OCI-LY3 (cell line): Measurements from ENCODE around the gene H2AZ1.

Experiments
- H2AFZ ChIP-seq: fragments of 200-600, 300-600 bp; shearing (Covaris generic); 2 replicates; pipeline ENCODE4 v1.6.0; 2014; ENCODE audit warnings: antibody characterized with exemption, low read depth, low read length
- H3K27ac ChIP-seq: fragments of 200-600, 300-600 bp; sonication (generic); 2 replicates; pipeline ENCODE4 v1.5.1; 2014; ENCODE audit warnings: mild to moderate bottlenecking, low read length, moderate library complexity, mixed read lengths
- H3K27me3 ChIP-seq: fragments of 200-600, 300-600 bp; sonication (generic); 2 replicates; pipeline ENCODE4 v1.6.1; 2014; ENCODE audit warnings: low read depth, low read length, mixed read lengths
- H3K36me3 ChIP-seq: fragments of 200-600, 300-600 bp; sonication (generic); replicated peaks from 2 replicates; pipeline ENCODE3; 2014; ENCODE audit warnings: low read depth, low read length, mixed read lengths
- H3K4me1 ChIP-seq: fragments of 300-600, 200-600 bp; sonication (generic); 2 replicates; pipeline ENCODE4 v1.6.1; 2014; ENCODE audit warnings: low read length, mixed read lengths
- H3K4me2 ChIP-seq: fragments of 200-600, 300-600 bp; sonication (generic); 2 replicates; pipeline ENCODE4 v1.6.1; 2014; ENCODE audit warnings: low read length, mixed read lengths
- H3K4me3 ChIP-seq: fragments of 300-600, 200-600 bp; sonication (generic); 2 replicates; pipeline ENCODE4 v1.5.1; 2014; ENCODE audit warnings: antibody characterized with exemption, mild to moderate bottlenecking, low read length, moderate library complexity
- H3K79me2 ChIP-seq: fragments of 300-600, 200-600 bp; shearing (Covaris generic); 2 replicates; pipeline ENCODE4 v1.6.1; 2014; ENCODE audit warnings: mild to moderate bottlenecking, low read length, mixed read lengths
- H3K9ac ChIP-seq: fragments of 300-600, 200-600 bp; shearing (Covaris generic); 2 replicates; pipeline ENCODE4 v1.6.0; 2014; ENCODE audit warnings: mild to moderate bottlenecking, low read length, moderate library complexity
- H3K9me3 ChIP-seq: fragments of 200-600, 300-600 bp; shearing (Covaris generic); 2 replicates; pipeline ENCODE4 v1.6.1; 2014; ENCODE audit warnings: low read length, mixed read lengths; ENCODE audit not compliant: insufficient read depth
- H4K20me1 ChIP-seq: fragments of 200-600, 300-600 bp; sonication (generic); 2 replicates; pipeline ENCODE4 v1.6.1; 2016; ENCODE audit warnings: low read length, mixed read lengths; ENCODE audit not compliant: insufficient read depth
- EZH2phosphoT487 ChIP-seq: fragments of 200-600 bp; shearing (Covaris generic); IDR thresholded peaks from 2 replicates; pipeline ENCODE4 v1.6.1; 2018; ENCODE audit warnings: antibody characterized with exemption, mixed run types, low read depth
- TF ChIP-seq, protein P1 (sequence below): fragments of 200-600, 300-600 bp; sonication (generic); IDR thresholded peaks from 2 replicates; pipeline ENCODE4 v1.5.1; 2014; ENCODE audit warnings: antibody characterized with exemption, low read length, low read depth

The H2AZ1 gene

DNA sequence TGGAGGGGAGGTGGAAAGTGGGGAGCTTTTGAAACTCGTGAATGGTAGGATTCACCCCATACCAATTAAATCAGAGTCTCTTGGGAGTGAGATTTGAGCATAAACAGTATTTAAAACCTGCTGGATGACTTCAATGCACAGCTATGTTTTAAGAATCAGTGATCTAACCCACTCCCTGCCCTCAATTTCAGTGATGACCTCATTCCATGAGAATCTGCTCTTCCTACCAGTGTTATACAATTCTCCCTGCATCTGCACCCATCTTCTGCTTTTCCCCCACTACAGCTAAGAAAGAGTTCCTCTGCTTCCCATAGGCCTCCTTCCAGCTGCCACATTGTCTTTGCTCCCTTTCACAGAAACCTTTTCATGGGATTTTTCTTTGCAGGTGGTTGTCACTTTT, 18.3 kb upstream of the H2AZ1 start:
- no peaks in the 10 kb centered on the region for H4K20me1 ChIP-seq
- H3K27ac ChIP-seq = no peak overlapping the region
- no peaks in the 10 kb centered on the region for H3K27me3 ChIP-seq
- H3K79me2 ChIP-seq = no peaks in the 10 kb centered on the region
- no peak overlapping the region for H3K4me2 ChIP-seq
- no peaks in the 10 kb centered on the region for H3K9me3 ChIP-seq
- H3K9ac ChIP-seq = no peak overlapping the region
- H3K4me3 ChIP-seq = no peak overlapping the region
- no peaks in the 10 kb centered on the region for H3K36me3 ChIP-seq
- TF ChIP-seq, protein P1, sequence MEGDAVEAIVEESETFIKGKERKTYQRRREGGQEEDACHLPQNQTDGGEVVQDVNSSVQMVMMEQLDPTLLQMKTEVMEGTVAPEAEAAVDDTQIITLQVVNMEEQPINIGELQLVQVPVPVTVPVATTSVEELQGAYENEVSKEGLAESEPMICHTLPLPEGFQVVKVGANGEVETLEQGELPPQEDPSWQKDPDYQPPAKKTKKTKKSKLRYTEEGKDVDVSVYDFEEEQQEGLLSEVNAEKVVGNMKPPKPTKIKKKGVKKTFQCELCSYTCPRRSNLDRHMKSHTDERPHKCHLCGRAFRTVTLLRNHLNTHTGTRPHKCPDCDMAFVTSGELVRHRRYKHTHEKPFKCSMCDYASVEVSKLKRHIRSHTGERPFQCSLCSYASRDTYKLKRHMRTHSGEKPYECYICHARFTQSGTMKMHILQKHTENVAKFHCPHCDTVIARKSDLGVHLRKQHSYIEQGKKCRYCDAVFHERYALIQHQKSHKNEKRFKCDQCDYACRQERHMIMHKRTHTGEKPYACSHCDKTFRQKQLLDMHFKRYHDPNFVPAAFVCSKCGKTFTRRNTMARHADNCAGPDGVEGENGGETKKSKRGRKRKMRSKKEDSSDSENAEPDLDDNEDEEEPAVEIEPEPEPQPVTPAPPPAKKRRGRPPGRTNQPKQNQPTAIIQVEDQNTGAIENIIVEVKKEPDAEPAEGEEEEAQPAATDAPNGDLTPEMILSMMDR = no peak
- TF ChIP-seq EZH2phosphoT487 = no peak
- H3K4me1 ChIP-seq = peaks cover 2% of the 10 kb centered on the region; the same call in 1 of the 2 replicates
- no peak overlapping the region for H2AFZ ChIP-seq

- no peaks in the 10 kb centered on the region for H3K36me3 ChIP-seq
- peaks cover 2% of the 10 kb centered on the region; the same call in 1 of the 2 replicates for H3K4me1 ChIP-seq
- no peaks in the 10 kb centered on the region for H3K9me3 ChIP-seq
- TF ChIP-seq, protein P1 = no peak
- no peak for TF ChIP-seq EZH2phosphoT487
- no peak overlapping the region for H2AFZ ChIP-seq
- H3K27ac ChIP-seq = no peak overlapping the region
- H3K4me3 ChIP-seq = no peak overlapping the region
- no peaks in the 10 kb centered on the region for H4K20me1 ChIP-seq
- H3K4me2 ChIP-seq = no peak overlapping the region
- H3K27me3 ChIP-seq = no peaks in the 10 kb centered on the region
- H3K9ac ChIP-seq = no peak overlapping the region
- no peaks in the 10 kb centered on the region for H3K79me2 ChIP-seq
Observed at GRCh38 chr4:99966692-99967091, 16.6 kb upstream of the H2AZ1 start.

DNA sequence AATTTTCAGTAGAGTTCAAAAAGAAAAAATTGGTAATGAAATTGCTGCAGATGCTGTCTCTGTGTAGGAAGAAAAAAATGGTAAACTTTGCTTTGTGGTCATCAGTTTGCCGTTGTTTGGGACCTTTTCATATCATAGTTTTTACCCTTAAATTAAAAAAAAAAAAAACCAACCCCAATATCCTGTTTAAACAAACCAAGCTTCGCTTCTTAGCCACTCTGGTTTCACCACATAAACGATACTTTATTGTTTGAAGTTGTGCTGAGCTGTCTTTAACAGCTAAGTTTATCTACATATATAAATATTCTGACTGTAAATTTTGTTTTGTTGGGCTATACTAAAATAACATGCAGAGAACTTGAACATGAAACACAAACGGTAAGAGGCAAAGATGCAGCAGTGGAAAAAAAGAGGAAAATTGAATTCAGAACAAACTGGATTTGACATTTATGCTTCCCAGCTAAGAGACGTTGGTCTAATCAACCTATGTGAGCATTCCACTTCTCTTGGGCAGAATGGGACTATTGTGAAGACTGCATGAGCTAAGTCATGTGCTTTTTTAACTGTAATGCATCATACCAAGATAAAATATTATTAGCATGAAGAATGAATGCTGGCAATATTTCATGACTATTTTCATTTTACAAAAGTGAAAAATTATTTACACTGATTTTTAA, 15.7 kb upstream of the H2AZ1 start:
- TF ChIP-seq, protein P1 = no peak
- TF ChIP-seq EZH2phosphoT487 = no peak
- H3K9ac ChIP-seq = no peak overlapping the region
- H3K4me3 ChIP-seq = no peak overlapping the region
- no peak overlapping the region for H3K27ac ChIP-seq
- H3K4me2 ChIP-seq = no peak overlapping the region
- H3K4me1 ChIP-seq = peaks cover 2% of the 10 kb centered on the region; the same call in 1 of the 2 replicates
- H3K79me2 ChIP-seq = no peaks in the 10 kb centered on the region
- no peaks in the 10 kb centered on the region for H4K20me1 ChIP-seq
- H3K9me3 ChIP-seq = no peaks in the 10 kb centered on the region
- H3K36me3 ChIP-seq = no peaks in the 10 kb centered on the region
- H3K27me3 ChIP-seq = no peaks in the 10 kb centered on the region
- no peak overlapping the region for H2AFZ ChIP-seq

DNA sequence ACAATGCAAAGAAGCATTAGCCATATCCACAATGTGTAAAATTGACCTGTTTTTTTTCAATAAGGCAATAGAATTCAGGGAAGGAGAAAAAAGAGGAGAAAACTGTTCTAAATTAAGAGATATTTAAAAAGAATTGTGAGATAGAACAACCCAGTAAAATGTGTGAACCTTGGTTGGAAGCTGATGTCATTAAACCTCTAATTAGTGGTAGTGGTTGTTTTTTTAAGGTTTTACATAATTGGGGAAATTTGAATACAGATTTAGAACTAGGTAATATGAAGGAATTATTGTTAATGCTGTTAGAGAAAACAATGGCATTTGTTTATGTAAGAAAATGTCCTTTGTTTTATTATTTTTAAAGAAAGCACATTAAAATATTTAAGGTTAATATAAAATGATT, 15.1 kb upstream of the H2AZ1 start:
- H3K9ac ChIP-seq = no peak overlapping the region

More for the DNA sequence above, 15.1 kb upstream of the H2AZ1 start:
- Histone ChIP-seq H2AFZ (no peak overlapping the region), H4K20me1 (no peaks in the 10 kb centered on the region), H3K4me2 (no peak overlapping the region), H3K4me1 (peaks cover 2% of the 10 kb centered on the region; the same call in 1 of the 2 replicates), H3K36me3 (no peaks in the 10 kb centered on the region), H3K79me2 (no peaks in the 10 kb centered on the region), H3K27ac (no peak overlapping the region), H3K27me3 (no peaks in the 10 kb centered on the region), H3K9me3 (no peaks in the 10 kb centered on the region), H3K4me3 (no peak overlapping the region)
- TF ChIP-seq EZH2phosphoT487 = no peak
- TF ChIP-seq, protein P1 = no peak
